22Rv1 (cell line): Measurements from ENCODE around the gene DOCK11.
"Not testable (repeated sequence)": the region's sequence is repeated elsewhere in the genome, so short reads cannot be mapped to it uniquely, and the experiment has no call there.

Source experiments
- H3K27ac ChIP-seq: fragments of 450-650 bp; 2 replicates; pipeline ENCODE4 v1.5.1; 2017
- CTCF ChIP-seq: fragments of 450-650 bp; IDR thresholded peaks from 2 replicates; pipeline ENCODE4 v1.5.1; 2017; ENCODE audit warnings: mild to moderate bottlenecking
- ZFX ChIP-seq: fragments of 450-650 bp; IDR thresholded peaks from 2 replicates; pipeline ENCODE4 v1.6.1; 2017; ENCODE audit warnings: antibody characterized with exemption, borderline replicate concordance

The DOCK11 gene

GRCh38 chrX:118474586-118474985 is 21.0 kb upstream of the DOCK11 start:
- TF ChIP-seq ZFX (no peak), CTCF (no peak)
- H3K27ac ChIP-seq = no peak overlapping the region

- no peak for TF ChIP-seq CTCF
Observed at GRCh38 chrX:118475903-118476302, 19.7 kb upstream of the DOCK11 start.

GRCh38 chrX:118480172-118480571 is 15.4 kb upstream of the DOCK11 start:
- no peak for TF ChIP-seq ZFX
- TF ChIP-seq CTCF = no peak

More at GRCh38 chrX:118475903-118476302, 19.7 kb upstream of the DOCK11 start:
- no peak overlapping the region for H3K27ac ChIP-seq

GRCh38 chrX:118482384-118482783 is 13.2 kb upstream of the DOCK11 start:
- H3K27ac ChIP-seq = not testable (repeated sequence)

More at GRCh38 chrX:118480172-118480571, 15.4 kb upstream of the DOCK11 start:
- H3K27ac ChIP-seq = no peak overlapping the region

- no peak for TF ChIP-seq ZFX
- no peak for TF ChIP-seq CTCF
- no peak overlapping the region for H3K27ac ChIP-seq
Observed at GRCh38 chrX:118484216-118484903, 11.3 kb upstream of the DOCK11 start.

- H3K27ac ChIP-seq = not testable (repeated sequence)
Observed at GRCh38 chrX:118486693-118487092, 8.9 kb upstream of the DOCK11 start.

GRCh38 chrX:118493016-118493415 is 2.6 kb upstream of the DOCK11 start:
- H3K27ac ChIP-seq = no peak overlapping the region
- no peak for TF ChIP-seq ZFX
- TF ChIP-seq CTCF = no peak

GRCh38 chrX:118493653-118494297 is 1.8 kb upstream of the DOCK11 start:
- TF ChIP-seq CTCF (no peak), ZFX (no peak)
- H3K27ac ChIP-seq = no peak overlapping the region
